Testis (tissue), 2 donors: ENCODE results near the gene GSTA3.

ENCODE experiments used
- POLR2A ChIP-seq: fragments of 450-650 bp; IDR thresholded peaks from one replicate; pipeline ENCODE4 v1.6.1; 2017; ENCODE audit warnings: antibody characterized with exemption, mild to moderate bottlenecking, moderate library complexity
- TF ChIP-seq, protein P1 (sequence below), 3 experiments: fragments of 450-650 bp in 2 of 3; fragments of 200-600 bp in 1 of 3; sonication (generic) in 1 of 3; IDR thresholded peaks; one replicate each; pipeline ENCODE4 v1.5.1; 2016 to 2019; ENCODE audit warnings: antibody characterized with exemption in 3 of 3, mild to moderate bottlenecking in 2 of 3, moderate library complexity in 1 of 3

DNA sequence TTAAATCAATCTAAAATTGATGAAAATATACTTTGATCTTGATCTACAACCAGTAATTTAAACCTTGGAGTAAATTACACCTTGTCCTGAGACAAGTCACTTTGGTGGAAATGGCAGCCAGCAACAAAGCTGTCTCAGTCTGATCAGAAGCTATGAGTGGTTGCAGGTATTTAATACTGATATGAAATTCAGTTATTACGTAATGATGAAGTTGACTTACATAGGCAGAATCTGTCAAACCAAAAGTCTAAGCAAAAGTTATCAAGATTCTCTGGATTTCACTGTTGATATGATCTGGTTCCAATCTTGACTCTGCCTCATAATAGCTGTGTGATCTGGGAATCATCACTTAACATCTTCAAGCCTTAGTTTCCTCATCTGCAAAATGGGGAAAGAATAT, 41.3 kb downstream of the GSTA3 start:
- TF ChIP-seq, protein P1, sequence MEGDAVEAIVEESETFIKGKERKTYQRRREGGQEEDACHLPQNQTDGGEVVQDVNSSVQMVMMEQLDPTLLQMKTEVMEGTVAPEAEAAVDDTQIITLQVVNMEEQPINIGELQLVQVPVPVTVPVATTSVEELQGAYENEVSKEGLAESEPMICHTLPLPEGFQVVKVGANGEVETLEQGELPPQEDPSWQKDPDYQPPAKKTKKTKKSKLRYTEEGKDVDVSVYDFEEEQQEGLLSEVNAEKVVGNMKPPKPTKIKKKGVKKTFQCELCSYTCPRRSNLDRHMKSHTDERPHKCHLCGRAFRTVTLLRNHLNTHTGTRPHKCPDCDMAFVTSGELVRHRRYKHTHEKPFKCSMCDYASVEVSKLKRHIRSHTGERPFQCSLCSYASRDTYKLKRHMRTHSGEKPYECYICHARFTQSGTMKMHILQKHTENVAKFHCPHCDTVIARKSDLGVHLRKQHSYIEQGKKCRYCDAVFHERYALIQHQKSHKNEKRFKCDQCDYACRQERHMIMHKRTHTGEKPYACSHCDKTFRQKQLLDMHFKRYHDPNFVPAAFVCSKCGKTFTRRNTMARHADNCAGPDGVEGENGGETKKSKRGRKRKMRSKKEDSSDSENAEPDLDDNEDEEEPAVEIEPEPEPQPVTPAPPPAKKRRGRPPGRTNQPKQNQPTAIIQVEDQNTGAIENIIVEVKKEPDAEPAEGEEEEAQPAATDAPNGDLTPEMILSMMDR (IDR thresholded peaks at IDR 0.05), result no peak
- TF ChIP-seq POLR2A, result no peak
